Mononuclear cell (primary cell): ENCODE results near the gene PWWP2B. TPM values are rescaled to one million over a fixed set of nuclear protein-coding genes. Genes with fewer than 3 reads are reported as not detected.
"Not testable (repeated sequence)": the region's sequence is repeated elsewhere in the genome, so short reads cannot be mapped to it uniquely, and the experiment has no call there.

Experiments used
- H3K27me3 ChIP-seq: 2 replicates; pipeline ENCODE4 v1.6.0; 2011; ENCODE audit warnings: low read length, control low read depth; ENCODE audit not compliant: insufficient read depth
- H3K4me1 ChIP-seq: 2 replicates; pipeline ENCODE4 v1.5.1; 2011; ENCODE audit warnings: mild to moderate bottlenecking, low read length, control low read depth; ENCODE audit not compliant: insufficient read depth
- H3K4me3 ChIP-seq: 2 replicates; pipeline ENCODE4 v1.5.1; 2011; ENCODE audit warnings: mild to moderate bottlenecking, low read length, moderate library complexity
- H3K9me3 ChIP-seq: 2 replicates; pipeline ENCODE4 v1.5.1; 2011; ENCODE audit warnings: low read depth, mild to moderate bottlenecking, control low read depth, low read length
- total RNA-seq: library from RNA; depleted of rRNA; stranded (reverse); fragments of >200 nt; gene quantifications from one replicate; pipeline ENCODE4 v1.2.3, GENCODE V29; 2012

PWWP2B gene
- total RNA-seq, 1 donor: 17.9 TPM

DNA sequence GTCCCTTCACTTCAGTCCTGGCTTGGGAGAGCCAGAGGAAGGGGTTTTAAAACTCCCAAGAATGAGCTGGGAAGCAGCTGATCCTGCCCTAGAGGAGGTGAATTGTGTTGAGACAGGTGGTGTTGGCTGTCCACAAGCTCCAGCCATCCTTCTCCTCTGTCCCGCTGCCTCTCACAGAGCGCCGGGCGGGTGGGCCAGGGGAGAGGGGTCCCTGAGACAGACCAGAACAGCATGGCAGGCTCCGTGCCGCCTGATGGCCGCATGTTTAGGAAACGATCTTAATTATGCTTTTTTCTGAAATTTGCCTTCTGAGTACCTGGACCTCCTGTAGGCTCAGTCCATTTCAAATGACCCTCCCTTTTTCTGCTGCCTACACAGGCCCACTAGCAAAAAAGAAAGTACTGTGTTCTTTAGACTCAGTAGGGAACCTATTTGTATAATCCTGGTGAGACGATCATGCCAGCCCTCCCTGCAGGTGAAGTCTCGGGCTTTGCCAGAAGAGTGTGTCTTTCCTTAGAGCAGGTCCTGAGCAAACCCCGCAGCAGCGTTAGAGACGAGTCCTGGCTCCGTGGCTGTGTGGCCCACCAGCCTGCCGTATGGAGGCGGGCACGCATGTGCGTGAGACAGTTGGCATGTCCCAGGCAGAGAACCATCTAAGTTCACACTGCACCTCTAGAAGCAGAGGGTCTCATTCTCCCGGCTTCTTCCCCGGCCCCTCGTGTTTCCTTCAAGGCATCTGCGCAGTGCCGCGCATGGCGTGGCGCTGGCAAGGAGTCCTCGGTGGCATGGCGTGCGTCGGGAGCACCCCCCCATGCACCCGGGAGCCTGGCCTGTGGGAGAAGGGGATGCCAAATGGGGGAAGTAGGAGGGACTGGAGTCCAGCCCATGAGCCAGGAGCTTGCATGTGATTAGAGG lies 26.3 kb upstream of the PWWP2B start:
- H3K27me3 ChIP-seq: no peaks in the 10 kb centered on the region
- H3K4me3 ChIP-seq: no peak overlapping the region
- no peaks in the 10 kb centered on the region for H3K9me3 ChIP-seq
- peaks cover 16% of the 10 kb centered on the region for H3K4me1 ChIP-seq

DNA sequence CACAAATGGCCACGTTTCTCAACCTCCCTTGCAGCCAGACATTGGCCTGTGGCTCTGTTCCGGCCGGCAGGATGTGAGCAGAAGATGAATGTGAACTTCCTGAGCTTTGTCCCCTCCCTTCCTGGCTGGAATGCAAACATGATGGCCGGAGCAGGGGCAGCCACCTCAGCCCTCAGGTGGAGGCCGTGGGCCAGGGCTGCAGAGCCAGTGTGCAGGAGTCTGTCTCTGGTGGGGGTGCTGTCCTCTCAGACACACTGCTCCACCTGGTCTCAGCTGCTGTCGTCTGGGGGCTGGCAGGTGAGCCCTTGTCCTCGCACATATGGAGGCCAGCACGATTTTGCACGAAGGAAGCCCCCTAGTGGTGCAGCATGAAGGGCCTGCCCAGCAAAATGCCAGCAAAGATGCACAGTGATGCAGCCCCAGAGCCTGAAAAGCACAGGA lies 25.3 kb upstream of the PWWP2B start:
- H3K27me3 ChIP-seq: no peaks in the 10 kb centered on the region
- H3K4me3 ChIP-seq: no peak overlapping the region
- no peaks in the 10 kb centered on the region for H3K9me3 ChIP-seq
- H3K4me1 ChIP-seq: peaks cover 25% of the 10 kb centered on the region

DNA sequence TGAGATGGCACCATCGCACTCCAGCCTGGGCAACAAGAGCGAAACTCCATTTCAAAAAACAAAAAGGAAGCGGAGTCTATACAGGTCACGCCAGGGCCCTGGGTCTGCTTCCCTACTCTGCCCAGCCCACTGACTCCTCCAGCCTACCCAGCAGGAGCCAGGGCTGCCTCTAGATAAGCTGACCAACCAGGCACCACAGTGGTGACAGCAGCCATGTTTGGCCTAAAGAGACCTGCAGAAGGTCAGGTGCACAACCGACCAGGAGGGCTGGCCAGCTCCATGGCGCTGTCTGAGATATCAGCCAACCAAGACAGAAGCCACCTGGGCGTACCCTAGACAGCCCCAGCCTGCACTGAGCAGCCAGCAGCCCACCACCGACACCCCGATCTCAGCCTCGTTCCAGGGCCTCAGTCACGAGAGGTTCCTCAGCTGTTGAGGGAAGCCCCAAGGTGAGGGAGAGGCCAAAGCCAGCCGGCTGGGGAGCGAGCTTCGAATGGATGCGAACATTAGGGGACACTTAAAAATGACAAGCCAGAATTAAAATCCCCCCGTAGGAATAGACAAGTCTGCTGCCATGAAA lies 24.4 kb upstream of the PWWP2B start:
- H3K9me3 ChIP-seq: no peaks in the 10 kb centered on the region
- H3K4me1 ChIP-seq: peaks cover 29% of the 10 kb centered on the region
- H3K4me3 ChIP-seq: no peak overlapping the region
- H3K27me3 ChIP-seq: no peaks in the 10 kb centered on the region

DNA sequence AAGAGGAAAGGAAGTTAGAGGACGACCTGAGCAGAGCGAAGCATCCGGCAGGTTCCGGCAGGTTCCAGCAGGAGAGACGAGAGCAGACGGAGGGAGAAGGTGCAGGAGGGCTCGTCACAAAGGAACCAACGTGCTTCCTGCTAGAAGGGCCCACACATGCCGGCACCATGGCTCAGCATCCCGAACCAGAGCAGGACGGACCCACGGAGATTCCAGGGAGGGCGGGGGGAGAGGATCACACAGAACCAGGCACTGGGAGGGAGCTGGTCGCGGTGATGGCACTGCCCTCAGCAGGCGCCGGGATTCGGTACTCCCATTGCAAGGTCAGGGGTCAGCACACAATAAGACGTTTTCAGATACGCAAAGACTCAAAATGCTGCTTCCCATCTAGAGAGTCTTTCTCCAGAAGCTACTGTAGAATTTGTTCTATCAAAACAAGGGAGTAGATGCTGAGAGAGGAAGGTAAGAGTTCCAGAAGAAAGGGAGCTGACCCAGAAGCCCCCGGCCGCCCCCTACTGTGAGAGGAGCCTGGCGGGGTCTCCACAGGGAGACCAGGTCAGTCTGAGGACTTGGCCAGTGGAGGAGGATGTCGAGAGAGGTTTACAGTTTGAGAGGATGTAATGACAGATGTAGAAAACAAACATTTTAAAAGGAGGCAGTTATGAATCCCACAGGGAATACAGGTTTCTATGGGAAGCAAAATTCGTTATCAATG lies 23.6 kb upstream of the PWWP2B start:
- H3K27me3 ChIP-seq: no peaks in the 10 kb centered on the region
- H3K9me3 ChIP-seq: no peaks in the 10 kb centered on the region
- no peak overlapping the region for H3K4me3 ChIP-seq
- H3K4me1 ChIP-seq: peaks cover 29% of the 10 kb centered on the region

DNA sequence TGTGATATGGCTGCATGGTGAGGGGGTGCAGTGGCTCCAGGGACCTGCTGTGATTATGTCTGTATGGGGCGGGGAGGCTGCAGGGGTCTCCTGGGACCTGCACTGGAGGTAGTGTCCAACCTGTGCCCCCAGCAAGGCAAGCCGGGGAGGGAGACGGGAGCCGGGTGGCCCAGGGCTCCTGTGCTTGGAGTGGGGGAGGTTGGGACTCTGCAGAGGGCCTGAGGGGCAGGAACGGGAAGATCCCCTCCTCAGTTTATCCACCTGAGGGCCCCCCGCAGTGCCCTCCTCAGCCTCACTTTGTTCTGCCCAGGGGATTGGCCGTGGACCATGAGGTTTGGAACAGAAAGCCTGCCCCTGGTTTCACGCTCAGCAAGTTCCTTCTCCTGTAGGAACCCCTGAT lies 22.8 kb upstream of the PWWP2B start:
- Histone ChIP-seq H3K4me1 (peaks cover 29% of the 10 kb centered on the region), H3K9me3 (no peaks in the 10 kb centered on the region), H3K4me3 (no peak overlapping the region), H3K27me3 (no peaks in the 10 kb centered on the region)

DNA sequence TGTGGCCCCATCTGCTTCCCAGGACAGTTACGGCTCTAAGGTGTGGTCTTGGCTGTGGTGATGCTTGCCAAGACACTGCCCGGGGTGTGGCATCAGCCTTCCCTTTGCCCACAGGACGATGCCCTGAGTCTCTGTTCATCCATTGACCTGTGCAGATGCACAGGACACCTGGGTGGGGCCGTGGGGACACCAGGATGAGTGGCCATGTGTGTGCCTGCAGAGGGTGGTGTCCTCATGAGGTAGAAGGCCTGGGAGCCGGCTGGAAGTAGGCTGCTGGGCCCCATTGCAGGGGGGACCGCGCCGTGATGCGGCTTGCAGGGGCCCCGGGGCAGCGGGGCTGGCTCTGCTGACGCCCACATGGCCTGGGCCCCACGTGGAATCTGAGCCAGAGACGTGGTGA lies 22.4 kb upstream of the PWWP2B start:
- Histone ChIP-seq H3K9me3 (no peaks in the 10 kb centered on the region), H3K27me3 (no peaks in the 10 kb centered on the region), H3K4me3 (no peak overlapping the region), H3K4me1 (peaks cover 29% of the 10 kb centered on the region)

DNA sequence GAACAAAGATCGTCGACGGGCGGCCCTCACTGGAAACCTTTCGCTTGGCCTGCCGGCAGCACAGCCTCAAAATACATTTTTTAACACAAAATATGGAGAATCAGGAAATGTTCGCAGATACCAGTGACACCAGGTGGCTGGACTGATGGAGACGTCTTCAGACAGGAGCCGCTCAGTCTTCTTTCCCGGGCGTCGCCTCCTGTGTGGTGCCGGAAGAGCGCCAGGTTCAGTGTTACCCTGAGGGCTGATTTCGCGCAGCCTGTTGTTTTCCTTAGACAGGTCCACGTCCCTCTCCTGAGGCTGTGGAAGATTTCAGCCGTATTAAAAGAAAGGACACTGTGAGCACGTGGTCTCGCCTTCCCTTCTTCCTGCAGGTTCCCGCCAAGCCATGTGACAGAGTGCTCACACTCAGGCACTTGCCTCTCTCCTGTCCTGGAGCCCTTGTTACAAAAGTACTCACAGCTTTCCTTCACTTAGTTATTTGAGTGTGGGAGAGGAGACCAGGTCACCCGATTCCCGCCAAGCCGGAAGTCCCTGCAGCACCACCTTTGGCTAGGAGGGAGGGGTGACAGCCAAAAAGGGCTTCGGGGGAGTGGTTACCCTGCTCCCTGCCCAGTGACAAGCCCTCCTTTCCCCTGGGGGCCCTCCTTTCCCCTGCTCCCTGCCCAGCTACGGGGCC lies 21.7 kb upstream of the PWWP2B start:
- Histone ChIP-seq H3K27me3 (no peaks in the 10 kb centered on the region), H3K4me1 (peaks cover 29% of the 10 kb centered on the region), H3K4me3 (no peak overlapping the region), H3K9me3 (no peaks in the 10 kb centered on the region)

DNA sequence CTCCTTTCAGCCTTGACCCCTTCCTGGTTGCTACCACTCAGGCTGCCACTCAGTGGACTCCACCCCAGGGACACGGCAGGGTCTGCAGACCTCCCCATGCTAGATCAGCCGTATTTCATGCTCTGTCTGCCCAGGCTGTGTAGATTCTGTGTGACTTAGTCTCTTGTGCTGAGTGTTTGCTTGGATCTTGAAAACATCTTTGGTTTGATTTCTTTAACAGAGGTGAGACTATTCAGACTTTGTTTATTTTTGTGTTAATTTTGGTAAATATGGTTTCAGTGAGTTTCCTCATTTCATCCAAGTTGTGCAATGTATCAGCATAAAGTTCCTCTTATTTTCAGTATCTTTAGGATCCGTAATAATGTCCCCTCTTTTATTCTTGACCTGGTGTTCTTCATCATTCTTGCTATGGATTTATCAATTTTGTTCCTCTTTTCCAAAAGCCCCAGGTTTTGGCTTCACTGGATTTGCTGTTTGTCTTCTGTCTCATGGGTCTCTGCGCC lies 21.2 kb upstream of the PWWP2B start:
- H3K27me3 ChIP-seq: no peaks in the 10 kb centered on the region
- H3K4me1 ChIP-seq: peaks cover 29% of the 10 kb centered on the region
- no peak overlapping the region for H3K4me3 ChIP-seq
- H3K9me3 ChIP-seq: no peaks in the 10 kb centered on the region

DNA sequence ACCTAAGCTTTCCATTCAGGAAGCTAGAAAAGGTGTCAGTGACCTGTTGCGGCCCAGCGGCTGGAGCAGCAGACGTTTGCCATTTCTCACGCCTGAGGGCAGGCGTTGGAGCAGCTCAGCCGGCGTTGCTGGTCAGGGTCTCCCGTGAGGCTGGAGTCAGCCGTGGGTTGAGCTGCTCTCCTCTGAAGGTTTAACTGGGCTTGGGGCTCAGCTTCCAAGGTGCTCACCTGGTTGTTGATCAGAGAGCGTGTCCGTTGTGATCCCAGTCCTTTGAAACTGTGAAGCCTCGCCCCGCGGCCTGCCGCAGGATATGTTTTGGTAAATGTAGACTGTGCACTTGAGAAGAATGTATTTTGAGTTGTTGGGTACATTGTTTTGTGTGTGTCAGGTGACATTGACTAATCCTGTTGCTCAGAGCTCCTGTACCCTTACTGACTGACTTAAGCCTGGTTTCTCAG lies 20.6 kb upstream of the PWWP2B start:
- Histone ChIP-seq H3K4me3 (no peak overlapping the region), H3K4me1 (peaks cover 33% of the 10 kb centered on the region), H3K9me3 (no peaks in the 10 kb centered on the region), H3K27me3 (no peaks in the 10 kb centered on the region)

DNA sequence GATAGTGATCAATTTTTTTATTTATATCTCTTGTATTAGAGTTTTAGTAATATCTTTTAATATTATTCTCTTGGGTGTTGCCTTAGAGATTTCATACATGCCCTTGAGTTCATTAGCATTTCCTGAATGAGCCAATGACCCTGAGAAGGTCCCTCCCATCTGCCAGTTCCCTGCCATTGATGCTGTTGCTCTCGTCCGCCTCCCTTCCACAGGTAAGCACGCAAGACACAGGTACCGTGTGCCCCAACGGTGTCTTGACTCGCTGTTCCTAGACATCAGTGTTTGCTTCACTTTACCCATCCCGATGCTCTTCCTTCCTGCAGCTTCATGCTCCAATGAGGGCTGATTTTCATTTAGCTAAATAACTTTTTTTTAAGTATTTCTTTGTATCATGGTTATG lies 19.7 kb upstream of the PWWP2B start:
- peaks cover 37% of the 10 kb centered on the region for H3K4me1 ChIP-seq
- H3K9me3 ChIP-seq: no peaks in the 10 kb centered on the region
- H3K4me3 ChIP-seq: no peak overlapping the region
- no peaks in the 10 kb centered on the region for H3K27me3 ChIP-seq

DNA sequence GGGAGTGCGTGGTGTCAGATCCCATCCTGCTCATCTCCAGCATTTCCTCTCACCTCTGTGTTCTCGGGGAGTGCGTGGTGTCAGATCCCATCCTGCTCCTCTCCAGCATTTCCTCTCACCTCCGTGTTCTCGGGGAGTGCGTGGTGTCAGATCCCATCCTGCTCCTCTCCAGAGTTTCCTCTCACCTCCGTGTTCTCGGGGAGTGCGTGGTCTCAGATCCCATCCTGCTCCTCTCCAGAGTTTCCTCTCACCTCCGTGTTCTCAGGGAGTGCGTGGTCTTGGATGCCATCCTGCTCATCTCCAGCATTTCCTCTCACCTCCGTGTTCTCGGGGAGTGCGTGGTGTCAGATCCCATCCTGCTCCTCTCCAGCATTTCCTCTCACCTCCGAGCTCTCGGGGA lies 18.0 kb upstream of the PWWP2B start:
- H3K9me3 ChIP-seq, H3K4me3 ChIP-seq, H3K27me3 ChIP-seq: not testable (repeated sequence)
- peaks cover 44% of the 10 kb centered on the region for H3K4me1 ChIP-seq

DNA sequence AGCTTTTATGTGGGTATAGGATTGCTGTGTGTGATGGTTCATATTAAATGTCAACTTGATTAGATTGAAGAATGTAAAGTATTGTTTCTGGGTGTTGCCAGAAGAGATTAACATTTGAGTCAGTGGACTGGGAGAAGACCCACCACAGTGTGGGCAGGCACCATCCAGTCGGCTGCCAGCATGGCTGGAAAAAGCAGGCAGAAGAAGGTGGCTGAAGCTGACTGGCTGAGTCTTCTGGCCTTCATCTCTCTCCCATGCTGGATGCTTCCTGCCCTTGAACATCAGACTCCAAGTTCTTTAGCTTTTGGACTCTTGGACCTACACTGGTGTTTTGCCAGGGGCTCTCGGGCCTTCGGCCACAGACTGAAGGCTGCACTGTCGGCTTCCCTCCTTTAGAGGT lies 16.0 kb upstream of the PWWP2B start:
- H3K4me3 ChIP-seq, H3K27me3 ChIP-seq, H3K9me3 ChIP-seq: not testable (repeated sequence)
- H3K4me1 ChIP-seq: peaks cover 37% of the 10 kb centered on the region

DNA sequence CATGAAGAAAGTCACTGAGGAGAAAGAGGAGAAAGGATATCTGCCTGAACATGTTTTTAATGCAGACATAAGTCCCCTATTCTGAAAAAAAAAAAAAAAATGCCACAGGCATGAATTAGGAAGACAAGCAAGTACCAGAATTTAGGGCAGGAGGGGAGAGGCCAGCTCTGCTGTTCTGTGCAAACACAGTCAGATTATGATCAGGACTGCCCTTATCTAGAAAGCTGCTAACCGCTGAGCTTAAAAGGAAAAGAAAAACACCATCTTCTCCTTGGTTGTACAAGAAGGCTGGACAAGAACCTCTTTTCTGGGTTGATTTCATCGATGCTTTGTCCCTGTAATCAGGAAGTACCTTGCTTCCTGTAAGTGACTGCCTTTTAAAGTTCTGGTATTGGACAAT lies 15.3 kb upstream of the PWWP2B start:
- H3K9me3 ChIP-seq: no peaks in the 10 kb centered on the region
- H3K4me3 ChIP-seq: no peak overlapping the region
- peaks cover 31% of the 10 kb centered on the region for H3K4me1 ChIP-seq
- H3K27me3 ChIP-seq: no peaks in the 10 kb centered on the region

DNA sequence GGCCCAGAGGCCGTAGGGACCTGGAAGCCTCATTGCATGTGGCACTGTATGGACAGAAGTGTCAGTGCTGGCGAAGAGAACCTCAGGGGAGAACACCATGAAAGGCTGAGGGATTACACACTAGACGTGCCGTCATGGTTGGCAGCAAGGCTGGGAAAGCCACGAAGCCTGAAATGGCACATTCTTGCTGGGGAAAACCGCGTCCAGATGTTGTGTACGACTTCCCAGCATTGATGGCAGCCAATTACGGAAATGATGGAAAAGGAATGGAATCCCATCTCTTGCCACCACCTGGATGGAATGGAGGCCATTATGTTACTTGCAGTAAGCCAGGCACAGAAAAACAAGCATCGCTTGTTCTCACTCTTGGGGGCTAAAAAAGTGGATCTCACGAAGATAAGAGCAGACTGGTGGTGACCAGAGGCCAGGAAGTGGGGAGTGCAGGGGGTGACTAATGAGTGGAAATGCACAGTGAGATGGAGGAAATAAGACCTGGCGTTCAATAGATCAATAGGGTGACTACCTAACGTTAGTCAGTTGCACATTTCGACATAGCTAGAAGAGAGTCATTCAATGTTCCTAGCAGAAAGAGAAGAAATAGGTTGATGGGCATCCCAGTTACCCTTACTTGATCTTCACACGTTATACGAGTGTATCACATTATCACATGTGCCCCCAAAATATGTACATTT lies 14.6 kb upstream of the PWWP2B start:
- H3K27me3 ChIP-seq: no peaks in the 10 kb centered on the region
- peaks cover 29% of the 10 kb centered on the region for H3K4me1 ChIP-seq
- no peak overlapping the region for H3K4me3 ChIP-seq
- no peaks in the 10 kb centered on the region for H3K9me3 ChIP-seq
